CD4-positive, alpha-beta T cell treated with Interferon alpha-2 for 1 hour (primary cell): ENCODE data around the gene SDK1.
"Not testable (repeated sequence)": the region's sequence is repeated elsewhere in the genome, so short reads cannot be mapped to it uniquely, and the experiment has no call there.

Experiments used
- DNase-seq, 2 donors: peaks; one replicate each; pipeline ENCODE4 v3.0.0-alpha.2; 2020 to 2022

The SDK1 gene

DNA sequence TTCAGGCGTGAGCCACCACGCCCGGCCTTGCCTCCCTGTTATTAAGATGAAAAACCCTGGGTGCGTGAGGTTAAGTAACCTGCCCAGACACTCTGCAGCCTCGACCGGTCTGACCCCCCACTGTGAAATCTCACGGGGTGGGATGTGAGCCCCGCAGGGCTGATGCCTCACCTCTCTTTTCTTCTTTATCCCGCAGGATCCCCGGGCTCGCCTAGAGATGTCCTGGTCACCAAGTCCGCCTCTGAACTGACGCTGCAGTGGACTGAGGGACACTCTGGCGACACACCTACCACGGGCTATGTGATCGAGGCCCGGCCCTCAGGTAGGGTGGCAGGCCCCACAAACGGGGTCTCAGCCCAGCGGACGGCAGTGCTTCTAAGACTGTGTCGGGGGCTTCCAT, 920.0 kb downstream of the SDK1 start:
- no peak for DNase-seq

DNA sequence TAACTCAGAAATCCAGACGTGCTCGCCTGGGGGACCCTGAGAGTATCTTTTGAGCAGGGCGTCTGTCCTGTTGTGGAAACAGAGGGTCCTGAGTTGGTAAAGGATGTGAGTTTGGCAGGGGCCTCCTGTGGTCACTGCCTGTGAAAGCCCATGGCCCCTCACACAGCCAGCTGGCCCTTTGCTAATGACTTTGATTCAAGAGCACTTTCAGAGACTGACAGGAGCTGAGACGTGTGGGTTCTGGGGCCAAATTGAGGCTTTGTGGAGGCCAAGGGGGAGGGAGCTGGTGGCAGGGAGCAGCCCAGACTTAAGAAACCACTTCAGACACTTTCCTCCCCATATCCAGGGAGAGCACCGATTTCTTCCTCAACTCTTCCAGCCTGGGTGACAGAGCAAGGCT, 921.6 kb downstream of the SDK1 start:
- no peak for DNase-seq

DNA sequence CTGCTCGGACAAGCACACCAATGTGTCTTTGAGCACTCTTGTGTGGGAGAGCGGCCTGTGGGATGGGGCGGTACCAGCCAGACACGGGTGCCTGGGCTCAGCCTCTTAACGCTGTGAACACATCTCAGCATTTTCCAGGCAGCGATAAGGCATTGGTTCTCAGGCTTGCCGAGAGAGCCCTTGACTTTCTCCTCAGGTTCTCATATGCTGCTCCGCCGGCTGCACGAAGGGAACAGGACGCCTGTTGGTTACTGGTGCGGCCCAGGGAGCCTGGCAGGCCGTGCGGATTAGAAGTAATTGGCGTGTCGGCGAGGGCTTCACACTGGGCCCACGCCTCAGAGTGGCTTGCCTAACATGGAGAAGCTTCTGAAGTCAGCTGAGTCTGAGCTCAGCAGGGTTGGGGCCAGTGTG, 924.3 kb downstream of the SDK1 start:
- no peak for DNase-seq

DNA sequence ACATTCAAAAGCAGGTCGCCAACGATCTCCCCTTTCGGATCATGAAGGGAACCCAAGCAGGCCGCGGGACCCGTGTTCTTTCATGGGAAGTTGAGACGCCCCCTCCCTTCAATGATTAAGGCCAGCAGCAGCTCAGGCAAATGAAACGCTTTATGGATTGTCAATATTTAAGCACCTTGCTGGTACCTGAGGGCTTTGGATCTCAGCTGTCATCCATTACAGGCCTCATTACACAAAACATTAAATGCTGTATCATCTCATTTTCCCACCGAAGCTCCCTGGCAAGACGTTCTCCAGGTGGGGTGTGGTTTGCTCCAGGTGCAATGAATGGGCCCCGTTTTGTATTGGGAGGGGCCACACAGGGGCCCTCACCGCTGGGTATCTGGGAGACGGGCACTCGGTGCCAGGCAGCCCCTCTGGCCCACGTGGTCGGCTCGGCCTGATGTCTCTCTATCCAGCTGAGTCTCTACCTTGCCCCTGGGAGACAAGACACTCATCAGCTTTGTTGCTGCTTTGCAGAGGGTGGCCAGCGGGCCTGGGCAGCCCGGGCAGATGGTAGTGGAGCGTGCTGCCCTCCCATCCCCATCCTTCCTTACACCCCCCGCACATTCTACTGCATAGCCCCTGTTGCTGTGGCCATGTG, 925.0 kb downstream of the SDK1 start:
- no peak for DNase-seq

DNA sequence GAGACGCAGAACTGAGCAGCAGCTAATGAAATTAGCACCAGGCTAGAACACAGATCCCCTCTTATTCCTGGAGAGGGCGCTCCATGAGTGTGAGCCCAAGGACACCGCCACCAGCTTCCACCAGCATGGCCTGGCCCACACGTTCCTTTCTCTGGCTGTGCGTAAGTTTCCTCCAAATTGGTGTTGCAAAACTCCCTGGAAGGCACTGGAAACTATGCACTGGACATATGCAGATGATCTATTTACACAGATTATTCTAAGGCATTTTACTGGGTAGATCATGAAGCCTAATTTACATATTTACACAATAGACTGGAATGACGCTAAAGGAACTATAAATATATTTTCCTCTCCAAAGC, 925.5 kb downstream of the SDK1 start:
- DNase-seq: no peak

DNA sequence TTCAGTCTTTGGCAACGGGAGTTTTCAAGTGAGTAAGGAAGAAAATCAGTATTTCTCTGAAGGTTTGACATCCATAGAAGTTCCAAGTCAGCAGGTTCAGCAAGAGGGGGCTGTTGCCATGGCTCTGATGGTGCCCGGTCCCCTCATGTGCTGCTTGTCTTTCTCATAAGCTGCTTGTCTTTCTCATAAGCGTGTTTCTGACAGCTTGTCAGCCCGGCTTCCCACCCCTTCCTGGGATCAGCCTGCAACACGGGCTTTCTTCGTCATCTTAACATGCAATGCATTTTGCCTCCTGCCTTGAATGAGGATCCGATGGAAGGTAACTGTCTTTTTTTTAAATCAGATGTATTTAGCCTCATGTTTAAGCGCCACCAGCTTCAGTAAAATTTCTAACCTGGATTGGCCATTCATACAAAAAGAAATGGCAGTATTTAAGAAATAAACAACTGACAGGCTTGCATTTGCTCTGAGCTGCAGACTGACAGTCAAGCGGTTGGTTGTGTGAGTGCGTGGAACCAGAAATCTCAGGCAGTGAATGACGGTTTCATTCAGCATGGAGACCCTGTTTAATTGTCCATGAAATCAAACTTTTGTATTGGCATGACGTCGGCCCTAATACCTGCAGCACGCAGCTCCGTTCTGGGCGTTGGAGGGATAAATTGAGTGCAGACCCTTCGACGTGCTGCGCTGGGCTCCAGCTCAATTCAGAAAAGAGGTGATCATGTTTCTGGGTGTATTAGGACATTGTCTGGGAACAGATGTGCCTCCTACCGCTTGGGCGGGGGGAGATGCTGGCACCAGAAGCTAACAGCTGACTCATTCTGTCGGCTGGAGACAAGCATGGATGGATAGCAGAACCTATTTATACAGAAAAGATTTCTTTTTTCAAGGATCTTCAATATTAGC, 926.3 kb downstream of the SDK1 start:
- no peak for DNase-seq

DNA sequence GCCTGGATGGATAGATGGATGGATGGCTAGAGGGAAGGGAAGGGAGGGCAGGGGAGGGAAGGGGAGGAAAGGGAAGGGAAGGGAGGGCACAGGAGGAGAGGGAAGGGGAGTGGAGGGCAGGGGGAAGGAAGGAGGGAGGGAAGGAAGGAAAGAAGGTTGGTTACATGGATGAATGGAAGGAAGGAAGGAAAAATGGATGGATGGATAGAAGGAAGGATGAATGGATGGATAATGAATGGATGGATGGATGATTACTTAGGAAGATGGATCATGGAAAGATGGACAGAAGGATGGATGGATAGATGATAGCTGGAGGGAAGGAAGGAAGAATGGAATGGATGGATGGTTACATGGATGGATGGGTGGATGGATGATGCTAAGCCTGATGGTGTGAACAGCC, 929.3 kb downstream of the SDK1 start:
- no peak for DNase-seq

DNA sequence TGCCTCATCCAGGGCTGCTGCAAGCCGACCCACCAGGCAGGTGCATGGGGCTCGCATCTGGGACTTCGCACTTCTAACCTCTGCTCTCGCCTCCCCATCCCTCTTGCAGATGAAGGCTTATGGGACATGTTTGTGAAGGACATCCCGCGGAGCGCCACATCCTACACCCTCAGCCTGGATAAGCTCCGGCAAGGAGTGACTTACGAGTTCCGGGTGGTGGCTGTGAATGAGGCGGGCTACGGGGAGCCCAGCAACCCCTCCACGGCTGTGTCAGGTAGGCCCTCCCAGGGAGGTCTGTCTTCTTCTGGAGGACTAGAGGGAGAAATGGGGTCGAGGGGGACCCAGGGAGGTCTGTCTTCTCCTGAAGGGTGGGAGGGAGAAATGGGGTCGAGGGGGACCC, 932.1 kb downstream of the SDK1 start:
- DNase-seq: no peak

DNA sequence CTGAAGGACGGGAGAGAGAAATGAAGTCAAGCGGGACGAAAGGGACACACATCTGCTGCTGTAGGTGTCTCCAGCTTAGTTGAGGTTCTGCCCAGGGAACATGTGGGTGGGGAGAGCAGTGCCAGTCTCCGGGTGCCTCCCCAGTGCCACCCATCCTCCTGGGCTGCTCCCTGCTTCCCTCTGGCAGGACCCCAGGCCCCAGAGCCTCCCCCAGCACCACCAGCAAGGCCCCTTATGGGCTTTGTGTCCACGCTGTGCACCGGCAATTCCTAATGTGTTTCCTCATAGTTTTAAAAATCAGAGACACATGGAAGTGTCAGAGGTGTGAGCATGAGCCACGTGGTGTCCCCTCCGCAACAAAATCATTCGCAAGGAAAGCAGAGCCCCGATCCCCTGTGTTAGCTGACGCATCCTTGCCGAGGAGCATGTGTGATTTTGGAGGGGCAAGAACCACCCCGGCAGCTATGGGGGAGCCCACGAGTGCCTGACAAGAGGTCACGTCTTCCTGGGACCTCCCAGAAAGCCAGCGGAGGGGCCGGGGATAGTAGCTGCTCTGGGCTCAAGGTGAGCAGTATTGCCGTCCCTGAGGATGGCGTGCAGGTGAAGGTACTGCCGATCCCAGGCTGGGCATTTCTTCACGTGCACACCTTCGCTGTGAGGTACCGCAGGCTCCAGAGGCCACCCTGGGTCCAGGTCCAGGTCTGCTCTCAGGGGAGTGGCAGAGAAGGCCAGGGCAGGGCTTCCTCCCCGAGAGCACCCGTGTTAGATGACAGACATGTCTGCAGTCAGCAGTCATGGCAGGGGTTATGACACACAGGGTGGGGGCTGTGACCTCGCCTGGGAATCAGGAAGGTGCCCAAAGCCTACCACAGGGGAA, 932.8 kb downstream of the SDK1 start:
- DNase-seq: no peak

DNA sequence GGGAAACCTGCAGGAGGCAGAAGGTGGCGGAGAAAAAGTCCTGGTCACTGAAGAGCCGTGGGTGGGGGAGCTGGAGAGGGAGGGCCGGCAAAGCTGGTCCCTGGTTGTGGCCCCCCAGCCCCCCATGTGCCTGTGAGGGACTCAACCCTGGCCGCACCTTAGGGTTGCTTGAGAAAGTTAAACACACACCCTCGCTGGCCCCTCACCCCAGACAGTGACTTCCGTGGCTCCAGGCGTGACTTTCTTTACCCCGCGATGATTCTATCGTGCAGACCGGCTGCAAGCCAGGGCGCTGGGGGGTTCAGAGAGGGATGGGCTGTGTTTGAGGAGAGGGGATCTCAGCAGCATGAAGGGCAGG, 933.4 kb downstream of the SDK1 start:
- no peak for DNase-seq

DNA sequence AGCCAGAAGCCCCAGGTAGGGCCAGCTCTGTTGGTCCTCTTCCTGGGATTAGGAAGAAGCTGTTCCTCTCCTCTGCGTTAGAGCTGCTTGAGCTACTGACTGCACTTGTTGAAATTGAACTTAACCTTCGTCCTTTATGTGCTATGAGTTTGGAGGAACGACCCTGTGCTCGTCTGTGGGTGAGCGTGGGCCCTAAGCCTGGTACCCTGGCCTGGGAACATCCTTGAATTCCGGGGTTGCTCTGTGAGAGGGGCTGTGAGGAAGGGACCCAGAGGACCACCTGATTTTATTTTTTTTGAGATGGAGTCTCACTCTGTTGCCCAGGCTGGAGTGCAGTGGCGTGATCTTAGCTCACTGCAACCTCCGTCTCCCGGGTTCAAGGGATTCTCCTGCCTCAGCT, 933.8 kb downstream of the SDK1 start:
- no peak for DNase-seq

DNA sequence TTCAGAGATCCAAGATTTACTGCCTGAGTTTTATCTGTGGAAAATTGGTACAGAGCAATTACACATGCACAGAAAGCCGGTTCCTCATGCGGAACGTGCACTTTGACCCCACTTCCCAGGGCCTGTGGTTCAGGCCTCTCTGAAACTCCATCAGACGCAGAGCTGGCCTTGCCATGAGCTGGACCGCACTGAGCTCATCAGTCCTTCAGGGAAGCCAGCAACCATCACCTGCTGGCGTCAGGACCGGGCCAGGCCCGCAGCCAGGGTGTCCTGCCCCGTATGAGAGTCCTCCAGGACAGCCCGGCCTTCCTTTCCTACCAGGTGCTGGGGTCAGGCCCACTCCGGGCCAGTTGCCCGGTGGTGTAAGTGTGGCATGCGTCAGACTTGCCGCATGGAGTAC, 934.5 kb downstream of the SDK1 start:
- no peak for DNase-seq

DNA sequence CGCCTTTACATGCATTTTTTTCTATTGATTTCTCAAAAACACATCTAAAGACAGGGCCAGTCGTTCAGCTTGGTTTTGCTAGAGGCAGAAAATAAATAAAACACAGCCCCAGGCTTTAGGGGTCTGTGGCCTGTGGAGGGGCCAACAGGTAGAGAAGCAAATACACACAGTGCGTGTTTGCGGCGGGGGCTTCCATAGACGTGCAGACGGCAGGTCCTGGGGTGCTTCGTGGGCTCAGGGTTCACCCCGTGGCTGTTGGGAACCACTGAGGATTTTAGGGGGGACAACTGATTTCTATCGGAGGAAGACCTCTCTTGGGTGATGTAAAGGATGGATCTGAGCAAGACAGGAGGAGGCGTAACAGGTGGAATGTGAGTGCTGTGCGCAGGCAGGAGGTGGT, 935.3 kb downstream of the SDK1 start:
- DNase-seq: no peak

DNA sequence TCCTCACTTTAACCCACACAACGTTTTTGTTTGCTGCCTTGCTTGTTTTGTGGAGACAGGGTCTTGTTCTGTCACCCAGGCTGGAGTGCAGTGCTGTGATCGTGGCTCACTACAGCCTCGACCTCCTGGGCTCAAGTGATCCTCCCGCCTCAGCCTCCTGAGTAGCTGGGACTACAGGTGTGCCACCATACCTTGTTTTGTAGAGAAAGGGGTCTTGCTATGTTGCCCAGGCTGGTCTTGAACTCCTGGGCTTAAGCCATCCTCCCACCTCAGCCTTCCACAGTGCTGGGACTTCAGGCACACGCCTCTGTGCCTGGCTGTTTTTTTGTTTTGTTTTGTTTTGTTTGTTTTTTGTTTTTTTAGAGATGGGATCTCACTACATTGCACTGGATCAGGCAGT, 935.8 kb downstream of the SDK1 start:
- DNase-seq: not testable (repeated sequence)

DNA sequence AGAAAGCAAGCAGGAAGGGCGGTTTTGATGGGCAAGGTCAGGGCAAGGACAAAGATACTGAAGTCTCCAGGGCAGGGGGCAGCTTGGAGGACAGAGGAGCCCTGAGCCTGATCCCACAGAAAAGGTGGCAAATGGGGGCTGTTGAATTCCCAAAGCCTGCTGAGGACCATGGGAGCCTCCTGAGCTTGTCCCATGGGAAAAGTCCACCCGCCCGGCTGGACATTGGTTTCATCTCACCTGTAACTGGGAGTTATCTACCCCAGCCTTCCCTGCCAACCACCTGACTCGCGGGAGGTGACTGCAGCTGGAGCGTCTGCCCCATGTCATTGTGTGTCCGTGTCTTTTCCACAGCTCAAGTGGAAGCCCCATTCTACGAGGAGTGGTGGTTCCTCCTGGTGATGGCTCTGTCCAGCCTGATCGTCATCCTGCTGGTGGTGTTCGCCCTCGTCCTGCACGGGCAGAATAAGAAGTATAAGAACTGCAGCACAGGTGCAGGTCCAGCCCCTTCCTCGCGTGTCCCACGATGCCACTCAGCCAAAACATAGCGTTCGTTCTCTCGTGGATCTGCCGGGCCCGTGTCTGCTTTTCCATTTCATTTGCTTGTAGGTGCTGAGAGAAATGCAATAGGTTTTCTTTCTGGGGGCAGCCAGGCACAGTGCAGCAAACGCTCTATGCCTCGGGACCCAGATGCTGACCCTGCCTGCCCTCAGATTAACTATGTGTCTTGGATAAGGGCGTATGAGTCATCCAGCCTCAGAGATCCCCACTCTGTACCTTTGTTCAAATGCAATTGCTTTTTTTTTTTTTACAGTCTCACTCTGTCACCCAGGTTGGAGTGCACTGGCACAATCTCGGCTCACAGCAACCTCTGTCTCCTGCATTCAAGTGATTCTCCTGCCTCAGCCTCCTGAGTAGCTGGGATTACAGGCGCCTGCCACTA, 936.5 kb downstream of the SDK1 start:
- DNase-seq: no peak

DNA sequence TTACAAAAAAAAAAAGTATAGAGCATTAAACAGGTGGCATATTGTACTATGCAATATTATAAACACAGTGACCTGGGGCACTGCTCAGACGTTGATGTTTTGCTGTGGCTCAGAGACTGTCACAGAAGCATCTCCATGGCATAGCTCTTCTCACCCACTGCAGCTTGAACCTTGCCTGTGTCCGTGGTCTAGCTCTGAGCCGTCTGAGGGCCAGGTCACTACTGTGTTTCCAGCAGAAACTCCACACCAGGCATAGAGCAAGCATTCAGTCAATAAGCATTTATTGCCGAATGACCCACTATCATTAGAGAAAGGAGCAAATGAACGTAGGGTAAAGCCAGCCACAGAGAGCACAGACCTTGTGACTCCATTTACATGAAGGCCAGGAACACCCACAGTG, 937.8 kb downstream of the SDK1 start:
- DNase-seq: no peak

DNA sequence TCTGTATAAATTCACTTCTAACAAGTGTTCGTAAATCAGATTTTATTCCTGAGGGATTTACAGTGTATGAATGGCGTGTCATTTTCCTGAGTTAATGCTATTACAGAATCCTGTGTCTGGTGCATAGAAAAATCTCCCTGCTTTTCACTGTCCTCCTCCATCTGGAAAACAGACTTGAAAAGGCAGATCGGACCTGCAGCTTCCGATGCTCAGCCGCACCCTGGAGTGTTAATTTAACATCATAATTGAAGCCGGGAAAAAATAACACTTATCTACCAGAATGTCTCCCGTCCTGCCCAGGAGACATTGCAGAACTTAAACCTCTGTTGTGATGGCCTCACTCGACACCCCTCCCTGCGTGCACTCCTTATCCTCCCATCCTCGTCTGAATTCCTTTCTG, 939.0 kb downstream of the SDK1 start:
- no peak for DNase-seq

DNA sequence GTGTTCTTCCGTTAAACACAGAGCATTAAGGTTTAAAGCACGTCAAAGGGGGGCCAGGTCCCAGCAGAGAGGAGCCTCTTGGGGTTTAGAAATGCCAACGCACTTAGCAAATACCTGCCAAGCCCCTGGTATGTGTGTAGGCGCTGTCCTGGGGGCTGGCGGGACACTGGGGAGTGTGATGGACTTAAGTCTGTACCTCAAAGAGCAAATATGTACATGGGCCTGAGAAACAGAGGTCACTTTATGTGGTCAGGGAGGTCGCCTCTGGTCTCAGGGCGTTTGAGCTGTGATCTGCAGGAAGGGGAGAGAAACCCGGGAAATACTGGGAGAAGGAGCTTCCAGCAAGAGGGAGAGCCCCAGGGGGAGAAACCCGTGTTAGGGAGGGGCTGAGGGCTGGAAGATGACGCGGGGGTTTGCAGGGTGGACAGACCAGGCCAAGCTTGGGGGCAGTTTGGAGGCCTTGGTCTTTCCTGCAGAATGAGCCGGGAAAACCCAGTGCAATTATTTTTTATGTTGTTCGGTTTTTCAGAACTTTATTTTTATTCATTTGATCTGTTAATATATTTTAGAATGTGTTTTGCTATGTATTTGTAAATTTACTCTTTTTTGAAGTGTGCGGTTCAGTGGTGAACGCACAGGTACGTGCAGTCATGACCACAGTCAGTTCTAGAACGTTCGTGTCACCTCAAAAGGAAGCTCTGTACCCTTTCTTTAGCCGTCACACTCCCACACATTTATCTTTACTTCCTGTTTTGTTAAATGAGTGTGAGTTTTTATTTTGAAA, 939.7 kb downstream of the SDK1 start:
- DNase-seq: no peak

DNA sequence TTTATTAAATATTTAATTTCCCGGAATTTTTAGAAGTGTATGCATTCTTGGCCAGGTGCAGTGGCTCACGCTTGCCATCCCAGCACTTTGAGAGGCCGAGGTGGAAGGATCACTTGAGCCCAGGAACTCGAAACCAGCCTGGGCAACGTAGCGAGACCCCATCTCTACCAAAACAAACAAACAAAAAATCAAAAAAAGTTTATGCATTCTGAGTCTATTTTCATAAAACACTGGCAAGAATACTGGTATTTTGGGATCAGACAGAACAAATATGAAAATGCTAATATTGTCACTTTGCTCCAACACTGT, 940.2 kb downstream of the SDK1 start:
- no peak for DNase-seq

DNA sequence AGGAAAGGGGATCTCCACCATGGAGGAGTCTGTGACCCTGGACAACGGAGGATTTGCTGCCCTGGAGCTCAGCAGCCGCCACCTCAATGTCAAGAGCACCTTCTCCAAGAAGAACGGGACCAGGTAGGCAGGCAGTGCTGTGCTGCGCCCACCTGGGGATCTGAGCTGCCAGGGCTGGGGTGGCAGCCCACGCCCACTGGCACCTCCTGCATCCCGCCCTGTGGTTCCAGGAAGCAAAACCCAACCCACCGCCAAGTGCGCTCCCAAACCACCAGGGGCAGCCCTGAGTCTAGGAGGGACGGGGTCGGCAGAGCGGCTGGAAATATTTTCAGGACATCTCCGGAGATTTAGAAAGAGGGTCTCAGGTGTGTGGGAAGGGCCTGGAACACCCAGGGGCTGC, 940.7 kb downstream of the SDK1 start:
- no peak for DNase-seq

DNA sequence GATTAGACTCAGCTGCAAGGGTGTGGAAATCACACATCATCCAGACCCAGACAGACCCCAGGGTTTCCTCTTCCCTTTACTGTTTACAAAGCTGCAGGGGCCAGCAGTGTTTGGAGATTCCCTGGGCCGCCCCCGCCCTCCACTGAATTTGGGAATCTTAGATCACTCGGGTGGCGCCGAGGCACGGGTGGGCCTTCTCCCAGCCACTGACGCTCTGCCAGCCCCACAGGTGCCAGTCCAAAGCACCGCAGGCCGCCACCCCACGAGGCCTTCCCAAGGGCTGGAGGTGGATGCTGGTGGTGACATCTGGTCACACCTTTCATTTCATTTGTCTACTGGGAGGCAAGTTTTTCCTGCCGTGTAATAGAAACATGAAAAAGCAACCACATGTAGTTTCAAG, 941.7 kb downstream of the SDK1 start:
- no peak for DNase-seq

DNA sequence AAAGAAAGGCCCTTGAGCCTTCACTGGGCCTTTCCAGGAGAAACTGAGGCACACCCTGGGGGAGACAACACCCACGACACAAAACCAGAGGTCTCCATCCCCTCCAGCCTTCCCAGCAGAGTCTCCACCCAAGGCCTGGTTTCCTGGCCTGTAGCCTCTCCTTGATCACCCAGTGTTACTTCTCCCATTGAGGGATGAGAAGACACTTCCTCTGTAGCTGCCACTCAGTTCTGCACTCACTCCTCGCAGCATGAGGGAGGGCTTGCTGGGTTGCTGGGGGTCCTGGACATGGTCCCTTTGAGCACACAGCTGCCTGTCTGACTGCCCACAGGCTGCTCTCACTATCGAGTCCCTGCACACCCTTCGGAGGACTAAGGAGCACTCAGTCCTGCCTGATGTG, 943.0 kb downstream of the SDK1 start:
- DNase-seq: no peak
